ENCODE data around the gene CLN5. TPM values are rescaled to one million over a fixed set of nuclear protein-coding genes. Genes with fewer than 3 reads are reported as not detected.

The CLN5 gene
- total and polyA plus RNA-seq, 2 donors (not counting 3 experiments of a cell fraction or from before 2014, with no cell fraction given) = 16.5 to 22.7 TPM

DNA sequence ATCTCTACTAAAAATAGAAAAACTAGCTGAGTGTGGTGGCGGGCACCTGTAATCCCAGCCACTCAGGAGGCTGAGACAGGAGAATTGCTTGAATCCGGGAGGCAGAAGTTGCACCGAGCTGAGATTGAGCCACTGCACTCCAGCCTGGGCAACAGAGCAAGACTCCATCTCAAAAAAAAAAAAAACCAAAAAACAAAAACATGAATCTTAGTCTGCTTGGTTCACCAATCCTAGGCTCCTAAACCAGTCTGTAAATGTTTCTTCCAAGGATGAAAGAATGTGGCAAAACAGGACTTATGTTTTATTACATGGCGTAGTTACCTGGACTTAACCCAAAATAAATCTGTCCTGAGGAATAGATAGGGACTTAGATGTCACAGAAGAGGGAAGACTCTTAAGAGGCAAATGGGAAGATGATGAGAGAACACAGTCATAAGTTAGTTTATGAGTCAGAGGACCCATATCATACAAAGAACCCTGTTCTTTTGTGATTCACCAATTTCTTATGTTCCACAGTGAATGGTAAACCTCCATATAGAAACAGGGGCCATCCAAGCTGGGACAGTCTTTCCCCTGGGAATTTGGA, 41.9 kb downstream of the CLN5 start:
- no peaks in the 10 kb centered on the region for H3K9me3 ChIP-seq (replicated peaks; ENCODE audit: control insufficient read depth, insufficient read depth, low read length)
- no peak overlapping the region for H3K4me3 ChIP-seq (replicated peaks in 1 of 3; ENCODE audit: insufficient read depth in 1 of 3, low read depth in 1 of 3, low read length in 3 of 3)
- H3K79me2 ChIP-seq (ENCODE audit: control insufficient read depth, insufficient read depth, low read length) = no peaks in the 10 kb centered on the region
- H3K4me1 ChIP-seq (ENCODE audit: control insufficient read depth, extremely low read depth, insufficient read depth, low read length) = no peaks in the 10 kb centered on the region
- BruUV-seq (replicated peaks) = no TSS peak
- no peaks in the 10 kb centered on the region for H3K9me1 ChIP-seq (replicated peaks; ENCODE audit: control insufficient read depth, extremely low read depth, insufficient read depth, low read length)
- H2AFZ ChIP-seq (ENCODE audit: low read depth, low read length) = no peak overlapping the region
- ChIA-PET POLR2A (no interaction called here), CTCF (interaction anchor here (1.1 kb wide), 1 partner anchor 13 kb away, joined by 3 read pairs; no protein-coding TSS in a partner anchor)
- FAIRE-seq (no peak), DNase-seq (ENCODE audit: low read depth, low spot score) (no peak)
- H4K20me1 ChIP-seq (replicated peaks; ENCODE audit: control insufficient read depth, extremely low read depth, insufficient read depth, low read length) = no peaks in the 10 kb centered on the region
- TF ChIP-seq, protein P1, sequence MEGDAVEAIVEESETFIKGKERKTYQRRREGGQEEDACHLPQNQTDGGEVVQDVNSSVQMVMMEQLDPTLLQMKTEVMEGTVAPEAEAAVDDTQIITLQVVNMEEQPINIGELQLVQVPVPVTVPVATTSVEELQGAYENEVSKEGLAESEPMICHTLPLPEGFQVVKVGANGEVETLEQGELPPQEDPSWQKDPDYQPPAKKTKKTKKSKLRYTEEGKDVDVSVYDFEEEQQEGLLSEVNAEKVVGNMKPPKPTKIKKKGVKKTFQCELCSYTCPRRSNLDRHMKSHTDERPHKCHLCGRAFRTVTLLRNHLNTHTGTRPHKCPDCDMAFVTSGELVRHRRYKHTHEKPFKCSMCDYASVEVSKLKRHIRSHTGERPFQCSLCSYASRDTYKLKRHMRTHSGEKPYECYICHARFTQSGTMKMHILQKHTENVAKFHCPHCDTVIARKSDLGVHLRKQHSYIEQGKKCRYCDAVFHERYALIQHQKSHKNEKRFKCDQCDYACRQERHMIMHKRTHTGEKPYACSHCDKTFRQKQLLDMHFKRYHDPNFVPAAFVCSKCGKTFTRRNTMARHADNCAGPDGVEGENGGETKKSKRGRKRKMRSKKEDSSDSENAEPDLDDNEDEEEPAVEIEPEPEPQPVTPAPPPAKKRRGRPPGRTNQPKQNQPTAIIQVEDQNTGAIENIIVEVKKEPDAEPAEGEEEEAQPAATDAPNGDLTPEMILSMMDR (IDR thresholded peaks at IDR 0.05; ENCODE audit: extremely low read depth in 1 of 2, insufficient read depth in 1 of 2, low read depth in 1 of 2, low read length in 2 of 2) = no peak
- no peak for TF ChIP-seq POLR2AphosphoS5 (IDR thresholded peaks at IDR 0.05; ENCODE audit: insufficient read depth, low read depth, low read length)
- no peak for TF ChIP-seq JUN (IDR thresholded peaks at IDR 0.05; ENCODE audit: borderline replicate concordance, insufficient read depth, insufficient read length, low read depth)
- no peak for TF ChIP-seq FOS (IDR thresholded peaks at IDR 0.05; ENCODE audit: borderline replicate concordance, insufficient read depth, low read length)
- no peak for TF ChIP-seq POLR2A (IDR thresholded peaks at IDR 0.05; ENCODE audit: low read depth, low read length)
- no peak for TF ChIP-seq EZH2 (IDR thresholded peaks at IDR 0.05; ENCODE audit: borderline replicate concordance, low read depth, low read length, severe bottlenecking)
- TF ChIP-seq GATA2 (IDR thresholded peaks at IDR 0.05; ENCODE audit: insufficient read depth, insufficient read length, low read depth, low read length) = no peak
- H3K9ac ChIP-seq (replicated peaks; ENCODE audit: extremely low read depth, insufficient read depth, low read length) = no peak overlapping the region
- H3K4me2 ChIP-seq (ENCODE audit: insufficient read depth, low read length) = no peak overlapping the region
- no peaks in the 10 kb centered on the region for H3K27me3 ChIP-seq (ENCODE audit: control insufficient read depth in 2 of 2, insufficient read depth in 2 of 2, low read length in 2 of 2)
- H3K27ac ChIP-seq (ENCODE audit: insufficient read depth, low read depth, low read length) = no peak overlapping the region
- no peaks in the 10 kb centered on the region for H3K36me3 ChIP-seq (ENCODE audit: control insufficient read depth in 2 of 2, extremely low read depth in 1 of 2, insufficient read depth in 2 of 2, low read length in 2 of 2)
- intact Hi-C loops (cut with micrococcal nuclease) = no loop called here
- dilution Hi-C loops (cut with MboI; ENCODE audit: extremely low pct_ligation_motif_present, low sequenced_read_pairs) = no loop called here
